ENCODE data around the gene TUBG1. TPM values are rescaled to one million over a fixed set of nuclear protein-coding genes. Genes with fewer than 3 reads are reported as not detected.
A peak's percentile ranks its signal among the peaks of the same experiment; 100 is the strongest.

Gene TUBG1
- total RNA-seq, 1 experiment from 2014 or later = 114 TPM

- no peak overlapping the region for H3K9ac ChIP-seq (ENCODE audit: low read length)
- 0 out of 2 replicates have a peak, but pooled peaks cover 3% of the 10 kb centered on the region for H3K79me2 ChIP-seq (ENCODE audit: low read length)
- H3K4me2 ChIP-seq (ENCODE audit: low read length) = no peak overlapping the region
- H3K4me3 ChIP-seq (ENCODE audit: low read length) = no peak overlapping the region
- no peaks in the 10 kb centered on the region for H3F3A ChIP-seq (ENCODE audit: low read length, unreplicated experiment)
- peak; percentile 14 for DNase-seq
- H3K36me3 ChIP-seq (ENCODE audit: low read depth, low read length) = no peaks in the 10 kb centered on the region
- ATAC-seq = no peak
- no peaks in the 10 kb centered on the region for H3K9me2 ChIP-seq (replicated peaks; ENCODE audit: low read length)
- no TSS peak for BruUV-seq (replicated peaks)
- ChIA-PET CTCF (no interaction called here), POLR2A (ENCODE audit: unreplicated experiment) (no interaction called here)
- no peaks in the 10 kb centered on the region for H3K27me3 ChIP-seq (ENCODE audit: low read length)
- intact Hi-C loops (cut with micrococcal nuclease) = no loop called here
- H2AFZ ChIP-seq (ENCODE audit: low read length) = no peak overlapping the region
- H3K27ac ChIP-seq (ENCODE audit: low read length) = no peak overlapping the region
- H3K9me3 ChIP-seq (ENCODE audit: low read length) = no peaks in the 10 kb centered on the region
- no peaks in the 10 kb centered on the region for H3K4me1 ChIP-seq (ENCODE audit: insufficient read depth, low read length)
- H4K20me1 ChIP-seq (ENCODE audit: low read length) = no peaks in the 10 kb centered on the region
- no peak for TF ChIP-seq EZH2 (IDR thresholded peaks at IDR 0.05; ENCODE audit: low read length, unreplicated experiment)
- TF ChIP-seq EZH2phosphoT487 (IDR thresholded peaks at IDR 0.05; ENCODE audit: borderline replicate concordance, low read length) = no peak
- TF ChIP-seq, protein P1, sequence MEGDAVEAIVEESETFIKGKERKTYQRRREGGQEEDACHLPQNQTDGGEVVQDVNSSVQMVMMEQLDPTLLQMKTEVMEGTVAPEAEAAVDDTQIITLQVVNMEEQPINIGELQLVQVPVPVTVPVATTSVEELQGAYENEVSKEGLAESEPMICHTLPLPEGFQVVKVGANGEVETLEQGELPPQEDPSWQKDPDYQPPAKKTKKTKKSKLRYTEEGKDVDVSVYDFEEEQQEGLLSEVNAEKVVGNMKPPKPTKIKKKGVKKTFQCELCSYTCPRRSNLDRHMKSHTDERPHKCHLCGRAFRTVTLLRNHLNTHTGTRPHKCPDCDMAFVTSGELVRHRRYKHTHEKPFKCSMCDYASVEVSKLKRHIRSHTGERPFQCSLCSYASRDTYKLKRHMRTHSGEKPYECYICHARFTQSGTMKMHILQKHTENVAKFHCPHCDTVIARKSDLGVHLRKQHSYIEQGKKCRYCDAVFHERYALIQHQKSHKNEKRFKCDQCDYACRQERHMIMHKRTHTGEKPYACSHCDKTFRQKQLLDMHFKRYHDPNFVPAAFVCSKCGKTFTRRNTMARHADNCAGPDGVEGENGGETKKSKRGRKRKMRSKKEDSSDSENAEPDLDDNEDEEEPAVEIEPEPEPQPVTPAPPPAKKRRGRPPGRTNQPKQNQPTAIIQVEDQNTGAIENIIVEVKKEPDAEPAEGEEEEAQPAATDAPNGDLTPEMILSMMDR (conservative IDR thresholded peaks at IDR 0.05; ENCODE audit: low read depth, low read length) = no peak
Measured at GRCh38 chr17:42596386-42596785, 13.1 kb upstream of the TUBG1 start.

- H3K27ac ChIP-seq (ENCODE audit: low read length) = no peak overlapping the region
- H3K36me3 ChIP-seq (ENCODE audit: low read depth, low read length) = no peaks in the 10 kb centered on the region
- H3K4me2 ChIP-seq (ENCODE audit: low read length) = no peak overlapping the region
- intact Hi-C loops (cut with micrococcal nuclease) = no loop called here
- no peak overlapping the region for H3K9ac ChIP-seq (ENCODE audit: low read length)
- ATAC-seq (no peak), DNase-seq (no peak)
- no TSS peak for BruUV-seq (replicated peaks)
- peaks cover 17% of the 10 kb centered on the region for H3K79me2 ChIP-seq (ENCODE audit: low read length)
- H3K4me1 ChIP-seq (ENCODE audit: insufficient read depth, low read length) = no peaks in the 10 kb centered on the region
- no peaks in the 10 kb centered on the region for H3K27me3 ChIP-seq (ENCODE audit: low read length)
- no peak overlapping the region for H3K4me3 ChIP-seq (ENCODE audit: low read length)
- no peak overlapping the region for H2AFZ ChIP-seq (ENCODE audit: low read length)
- TF ChIP-seq EZH2phosphoT487 (IDR thresholded peaks at IDR 0.05; ENCODE audit: borderline replicate concordance, low read length) (no peak), EZH2 (IDR thresholded peaks at IDR 0.05; ENCODE audit: low read length, unreplicated experiment) (no peak)
- TF ChIP-seq, protein P1 (conservative IDR thresholded peaks at IDR 0.05; ENCODE audit: low read depth, low read length) = no peak
- no peaks in the 10 kb centered on the region for H4K20me1 ChIP-seq (ENCODE audit: low read length)
- no peaks in the 10 kb centered on the region for H3F3A ChIP-seq (ENCODE audit: low read length, unreplicated experiment)
- no peaks in the 10 kb centered on the region for H3K9me2 ChIP-seq (replicated peaks; ENCODE audit: low read length)
- ChIA-PET POLR2A (ENCODE audit: unreplicated experiment) (no interaction called here), CTCF (no interaction called here)
- H3K9me3 ChIP-seq (ENCODE audit: low read length) = no peaks in the 10 kb centered on the region
Measured at GRCh38 chr17:42598905-42599304, 10.6 kb upstream of the TUBG1 start.

DNA sequence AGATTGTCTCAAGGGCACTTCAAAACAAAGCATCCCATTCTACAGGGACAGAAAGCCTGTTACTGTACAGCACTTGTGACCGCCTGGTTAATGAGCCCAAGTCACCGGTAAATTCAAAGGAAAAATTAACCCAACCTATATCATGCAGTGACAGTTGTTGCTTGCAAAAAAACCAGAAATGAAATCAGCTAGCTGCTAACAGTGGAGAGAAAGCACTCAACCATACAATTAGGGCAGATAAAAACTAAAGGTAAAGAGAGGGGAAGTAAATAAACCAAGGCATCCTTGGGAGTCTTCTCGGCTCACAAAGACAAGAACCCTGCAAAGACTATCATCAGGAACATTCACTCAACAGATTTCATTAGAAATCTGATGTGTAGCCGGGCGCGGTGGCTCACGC, 6.2 kb upstream of the TUBG1 start:
- Histone ChIP-seq H3K9me3 (ENCODE audit: low read length) (no peaks in the 10 kb centered on the region), H3K27me3 (ENCODE audit: low read length) (no peaks in the 10 kb centered on the region), H3K4me2 (ENCODE audit: low read length) (no peak overlapping the region), H3K36me3 (ENCODE audit: low read depth, low read length) (no peaks in the 10 kb centered on the region), H3K27ac (ENCODE audit: low read length) (no peak overlapping the region), H2AFZ (ENCODE audit: low read length) (no peak overlapping the region), H4K20me1 (ENCODE audit: low read length) (no peaks in the 10 kb centered on the region), H3F3A (ENCODE audit: low read length, unreplicated experiment) (no peaks in the 10 kb centered on the region), H3K4me3 (ENCODE audit: low read length) (no peak overlapping the region), H3K4me1 (ENCODE audit: insufficient read depth, low read length) (peaks cover 4% of the 10 kb centered on the region; the same call in 1 of the 2 replicates), H3K9me2 (replicated peaks; ENCODE audit: low read length) (no peaks in the 10 kb centered on the region), H3K79me2 (ENCODE audit: low read length) (peaks cover 61% of the 10 kb centered on the region), H3K9ac (ENCODE audit: low read length) (no peak overlapping the region)
- BruUV-seq (replicated peaks) = no TSS peak
- POLR2A ChIA-PET (ENCODE audit: unreplicated experiment) = no interaction called here
- ATAC-seq (no peak), DNase-seq (no peak)
- TF ChIP-seq, protein P1 (conservative IDR thresholded peaks at IDR 0.05; ENCODE audit: low read depth, low read length) = no peak
- TF ChIP-seq EZH2 (IDR thresholded peaks at IDR 0.05; ENCODE audit: low read length, unreplicated experiment) = no peak
- no peak for TF ChIP-seq EZH2phosphoT487 (IDR thresholded peaks at IDR 0.05; ENCODE audit: borderline replicate concordance, low read length)
- intact Hi-C loops (cut with micrococcal nuclease) = no loop called here
- CTCF ChIA-PET = no interaction called here

All from PC-3 (cell line).